MM.1S (cell line): Measurements from ENCODE around the gene NEURL1.

ENCODE experiments used
- CTCF ChIP-seq: fragments of 300-600 bp; sonication (generic); IDR thresholded peaks from 2 replicates; pipeline ENCODE4 v1.5.1; 2016; ENCODE audit warnings: antibody characterized with exemption, low read length, mixed read lengths
- EZH2 ChIP-seq: fragments of 300-600 bp; sonication (generic); optimal IDR thresholded peaks from 2 replicates; pipeline ENCODE3; 2017; ENCODE audit warnings: low read depth, mild to moderate bottlenecking, antibody characterized with exemption, low read length, mixed read lengths
- EZH2phosphoT487 ChIP-seq: fragments of 300-600 bp; sonication (generic); IDR thresholded peaks from 2 replicates; pipeline ENCODE4 v1.6.1; 2018; ENCODE audit warnings: antibody characterized with exemption, low read length

GRCh38 chr10:103449208-103450144 is 44.0 kb upstream of the NEURL1 start:
- TF ChIP-seq CTCF (no peak), EZH2 (no peak), EZH2phosphoT487 (no peak)
